AG04450 (cell line): Measurements from ENCODE around the gene PARD3. TPM values are rescaled to one million over a fixed set of nuclear protein-coding genes. Genes with fewer than 3 reads are reported as not detected.

Experiments
- CTCF ChIA-PET: fragments of 300-600, 350-600 bp; formaldehyde crosslinking; extraction: SDS; loops from one replicate; lab custom pipeline; 2022; ENCODE audit warnings: antibody characterized with exemption, inconsistent platforms; lab: Charles Lee
- POLR2A ChIA-PET: fragments of 350-600 bp; formaldehyde crosslinking; extraction: SDS; loops from one replicate; lab custom pipeline; 2021; ENCODE audit warnings: antibody characterized with exemption, inconsistent platforms; lab: Yijun Ruan, JAX
- DNase-seq: peaks from one replicate; pipeline ENCODE4 v3.0.0-alpha.2; 2011; ENCODE audit warnings: low read depth, low spot score
- H3K27ac ChIP-seq: one replicate; pipeline ENCODE4 v1.5.1; 2012; ENCODE audit warnings: low read depth, low read length, control low read depth
- H3K27me3 ChIP-seq: one replicate; pipeline ENCODE4 v1.6.0; 2012; ENCODE audit warnings: low read length; ENCODE audit not compliant: control insufficient read depth, insufficient read depth
- H3K4me3 ChIP-seq: 2 replicates; pipeline ENCODE4 v1.5.1; 2011; ENCODE audit warnings: mild to moderate bottlenecking, low read depth, low read length, control low read depth
- H3K9me3 ChIP-seq: 2 replicates; pipeline ENCODE4 v1.5.1; 2012; ENCODE audit warnings: low read length; ENCODE audit not compliant: control insufficient read depth, insufficient read depth
- polyA plus RNA-seq: library from polyadenylated mRNA; depleted of rRNA; stranded (reverse); fragments of >200 nt; gene quantifications from 2 replicates; pipeline ENCODE4 v1.2.3, GENCODE V29; 2011
- TF ChIP-seq, protein P1 (sequence below): IDR thresholded peaks from 2 replicates; pipeline ENCODE4 v1.5.1; 2011; ENCODE audit warnings: low read depth, low read length, control low read depth, inconsistent platforms

PARD3 gene
- polyA plus RNA-seq, 1 experiment: 43.1 TPM

DNA sequence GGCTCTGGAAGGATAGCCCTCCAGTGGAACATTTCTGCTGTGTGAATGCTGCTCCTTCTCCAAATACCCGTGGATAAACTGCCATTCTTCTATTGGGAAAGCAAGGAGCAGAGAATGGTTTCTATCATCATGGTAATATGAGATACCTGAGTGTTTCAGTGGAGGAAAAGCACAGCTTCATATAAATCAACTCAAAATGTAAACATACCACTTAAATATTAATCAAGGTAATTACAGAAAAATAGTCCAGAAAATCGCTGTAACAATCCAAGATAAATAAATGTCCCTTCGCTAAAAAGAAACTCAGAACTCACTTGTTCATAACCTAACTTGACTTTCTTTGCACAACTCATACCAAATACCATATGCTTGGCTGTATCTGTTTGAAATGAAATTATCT is 635.8 kb downstream of the PARD3 start:
- H3K27ac ChIP-seq: no peak overlapping the region
- ChIA-PET POLR2A (no interaction called here), CTCF (no interaction called here)
- H3K9me3 ChIP-seq: no peaks in the 10 kb centered on the region
- H3K4me3 ChIP-seq: no peak overlapping the region
- H3K27me3 ChIP-seq: no peaks in the 10 kb centered on the region
- DNase-seq: no peak
- TF ChIP-seq, protein P1, sequence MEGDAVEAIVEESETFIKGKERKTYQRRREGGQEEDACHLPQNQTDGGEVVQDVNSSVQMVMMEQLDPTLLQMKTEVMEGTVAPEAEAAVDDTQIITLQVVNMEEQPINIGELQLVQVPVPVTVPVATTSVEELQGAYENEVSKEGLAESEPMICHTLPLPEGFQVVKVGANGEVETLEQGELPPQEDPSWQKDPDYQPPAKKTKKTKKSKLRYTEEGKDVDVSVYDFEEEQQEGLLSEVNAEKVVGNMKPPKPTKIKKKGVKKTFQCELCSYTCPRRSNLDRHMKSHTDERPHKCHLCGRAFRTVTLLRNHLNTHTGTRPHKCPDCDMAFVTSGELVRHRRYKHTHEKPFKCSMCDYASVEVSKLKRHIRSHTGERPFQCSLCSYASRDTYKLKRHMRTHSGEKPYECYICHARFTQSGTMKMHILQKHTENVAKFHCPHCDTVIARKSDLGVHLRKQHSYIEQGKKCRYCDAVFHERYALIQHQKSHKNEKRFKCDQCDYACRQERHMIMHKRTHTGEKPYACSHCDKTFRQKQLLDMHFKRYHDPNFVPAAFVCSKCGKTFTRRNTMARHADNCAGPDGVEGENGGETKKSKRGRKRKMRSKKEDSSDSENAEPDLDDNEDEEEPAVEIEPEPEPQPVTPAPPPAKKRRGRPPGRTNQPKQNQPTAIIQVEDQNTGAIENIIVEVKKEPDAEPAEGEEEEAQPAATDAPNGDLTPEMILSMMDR: no peak

DNA sequence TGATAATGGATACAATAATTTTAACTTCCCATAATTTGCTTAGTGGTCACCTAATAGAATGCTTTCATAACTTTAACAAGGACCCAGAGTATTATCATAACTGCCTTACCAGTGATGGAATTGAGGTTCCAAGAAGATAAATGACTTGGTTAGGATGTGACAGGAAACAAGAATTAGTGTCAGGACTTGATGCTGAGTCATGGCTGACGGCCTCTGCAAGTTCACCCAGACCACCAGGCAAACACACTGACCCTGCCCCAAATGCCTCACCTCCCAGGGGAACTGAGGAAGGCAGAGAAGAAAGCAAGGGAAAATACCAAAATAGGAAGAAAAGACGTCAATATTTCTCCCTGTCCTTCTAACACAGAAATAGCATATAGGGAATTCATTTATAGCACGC is 636.3 kb downstream of the PARD3 start:
- ChIA-PET CTCF (no interaction called here), POLR2A (no interaction called here)
- Histone ChIP-seq H3K27me3 (no peaks in the 10 kb centered on the region), H3K27ac (no peak overlapping the region), H3K4me3 (no peak overlapping the region), H3K9me3 (no peaks in the 10 kb centered on the region)
- TF ChIP-seq, protein P1: no peak
- DNase-seq: no peak

DNA sequence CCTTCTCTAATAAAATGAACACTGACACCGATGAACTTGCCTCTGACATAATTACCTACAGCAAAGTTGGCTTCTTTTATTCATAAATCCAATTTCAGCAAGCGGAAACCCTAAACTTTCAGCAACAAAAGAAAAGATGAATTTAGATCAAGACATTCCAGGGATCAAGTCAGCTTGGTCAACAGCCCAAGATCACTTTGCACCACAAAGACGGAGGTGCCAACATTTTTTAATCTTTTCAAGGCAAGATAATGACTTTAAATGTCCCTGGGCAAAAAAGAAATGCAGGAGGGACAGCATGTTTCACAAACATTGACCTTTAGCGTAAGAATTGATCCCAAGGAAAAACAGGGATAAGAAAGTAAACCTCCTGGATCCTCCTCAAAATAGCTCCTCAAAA is 636.9 kb downstream of the PARD3 start:
- CTCF ChIA-PET: no interaction called here
- H3K9me3 ChIP-seq: no peaks in the 10 kb centered on the region
- no peak overlapping the region for H3K4me3 ChIP-seq
- TF ChIP-seq, protein P1: no peak
- POLR2A ChIA-PET: no interaction called here
- no peak overlapping the region for H3K27ac ChIP-seq
- DNase-seq: no peak
- H3K27me3 ChIP-seq: no peaks in the 10 kb centered on the region

DNA sequence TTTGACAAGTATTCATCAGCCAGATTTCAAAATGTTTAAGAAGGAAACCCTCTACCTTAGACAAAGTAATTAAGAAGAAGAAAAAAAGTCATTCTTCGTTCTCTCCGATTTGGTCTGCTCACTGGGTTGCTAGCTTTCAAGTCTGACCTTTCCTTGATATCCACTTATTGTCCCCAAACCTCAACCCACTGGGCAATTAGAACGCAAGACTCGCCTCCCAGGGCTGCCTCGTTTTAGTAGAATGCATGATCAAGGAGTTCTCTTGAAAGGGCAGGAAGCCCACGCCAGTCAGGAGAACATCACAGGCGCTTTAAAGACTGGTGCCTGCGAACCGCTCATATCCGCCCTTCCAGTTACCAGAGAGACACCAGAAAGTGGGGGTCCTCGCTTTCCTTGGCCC is 637.7 kb downstream of the PARD3 start:
- DNase-seq: no peak
- no peak overlapping the region for H3K4me3 ChIP-seq
- ChIA-PET POLR2A (no interaction called here), CTCF (no interaction called here)
- no peaks in the 10 kb centered on the region for H3K27me3 ChIP-seq
- H3K9me3 ChIP-seq: no peaks in the 10 kb centered on the region
- TF ChIP-seq, protein P1: no peak
- H3K27ac ChIP-seq: no peak overlapping the region

DNA sequence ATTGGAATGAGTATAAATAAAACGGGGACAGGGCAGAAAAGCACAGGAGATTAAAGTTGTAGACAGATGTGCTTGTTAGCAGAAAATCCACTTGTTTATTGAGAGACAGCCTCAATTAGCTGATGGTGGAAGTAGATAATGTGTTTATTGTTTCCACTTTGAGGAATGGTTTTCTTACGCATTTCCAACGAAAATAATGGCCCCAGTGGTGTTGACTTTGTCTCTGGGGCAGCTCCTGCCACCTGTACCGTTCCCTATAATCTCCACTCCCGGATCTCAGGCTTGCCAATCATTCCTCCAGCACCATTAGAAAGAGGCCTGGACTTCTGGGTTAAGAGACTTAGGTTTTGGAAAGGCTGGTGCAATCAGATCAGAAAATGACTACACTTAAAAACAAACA is 638.7 kb downstream of the PARD3 start:
- Histone ChIP-seq H3K9me3 (no peaks in the 10 kb centered on the region), H3K27me3 (no peaks in the 10 kb centered on the region), H3K27ac (no peak overlapping the region), H3K4me3 (no peak overlapping the region)
- TF ChIP-seq, protein P1: no peak
- CTCF ChIA-PET: no interaction called here
- no peak for DNase-seq
- POLR2A ChIA-PET: no interaction called here
